HEK293 (cell line): ENCODE data around the gene THTPA.

Experiments used
- WT1 ChIP-seq: fragments of 450-650 bp; formaldehyde crosslinking; IDR thresholded peaks from 2 replicates; pipeline ENCODE4 v1.5.1; 2016; ENCODE audit warnings: missing biosample characterization, missing genetic modification characterization
- ZSCAN30 ChIP-seq: fragments of 450-650 bp; IDR thresholded peaks from 2 replicates; pipeline ENCODE4 v1.5.1; 2018; ENCODE audit warnings: missing biosample characterization, mild to moderate bottlenecking, missing genetic modification characterization, moderate library complexity

DNA sequence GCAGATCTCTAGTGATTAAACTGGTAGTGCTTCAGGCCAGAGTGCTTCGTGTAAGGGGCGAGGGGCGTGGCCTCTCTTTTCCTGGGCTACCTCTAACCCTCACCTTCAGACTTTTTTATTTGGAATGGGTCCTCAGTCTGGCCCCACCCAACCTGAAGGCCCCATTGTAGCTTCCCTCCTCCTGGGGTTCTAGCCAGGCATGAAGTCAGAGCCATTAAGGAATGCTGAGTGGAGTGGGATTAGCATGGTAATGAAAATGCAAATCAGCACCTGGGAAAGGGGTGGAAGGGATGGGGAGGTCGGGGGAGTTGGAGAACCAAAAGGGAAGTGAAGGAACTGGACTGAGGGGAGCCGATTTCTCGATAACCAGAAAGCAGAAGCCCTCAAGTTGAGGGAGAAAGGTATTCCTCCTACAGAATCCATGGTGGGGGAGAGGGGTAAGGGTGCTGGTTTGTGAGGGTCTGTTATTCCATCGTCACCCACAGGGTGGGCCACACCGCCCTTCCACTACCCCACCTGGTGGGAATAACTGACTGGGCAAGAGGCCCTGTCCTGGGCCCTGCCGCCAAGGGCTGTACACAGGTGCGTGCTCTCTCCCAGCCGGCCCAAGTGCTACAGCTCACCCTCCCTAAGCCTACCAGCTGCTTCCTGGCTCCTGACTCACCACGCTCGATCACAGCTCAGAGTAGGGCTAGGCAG is 18.6 kb upstream of the THTPA start:
- no peak for TF ChIP-seq WT1 (tag by site-specific recombination)
- no peak for TF ChIP-seq ZSCAN30 (tag by site-specific recombination)
